HG02642 (cell line): ENCODE data around the gene CTNND1.

ENCODE experiments used
- ATAC-seq: cut with Tn5 transposase; IDR thresholded peaks from one replicate; pipeline ENCODE4 v1.9.1; 2021; ENCODE audit warnings: mild to moderate bottlenecking; ENCODE audit not compliant: unreplicated experiment, poor library complexity

Gene CTNND1

GRCh38 chr11:57762235-57762861 lies 746 bp downstream of the CTNND1 start:
- no peak for ATAC-seq

GRCh38 chr11:57763568-57763967 lies 2.0 kb downstream of the CTNND1 start:
- no peak for ATAC-seq

GRCh38 chr11:57764021-57764420 lies 2.4 kb downstream of the CTNND1 start:
- ATAC-seq = no peak

GRCh38 chr11:57764566-57764965 lies 3.0 kb downstream of the CTNND1 start:
- no peak for ATAC-seq

- no peak for ATAC-seq
These were observed 3.4 kb downstream of the CTNND1 start for GRCh38 chr11:57764972-57765371.

- ATAC-seq = no peak
These were observed 9.2 kb downstream of the CTNND1 start for GRCh38 chr11:57770793-57771192.

GRCh38 chr11:57771365-57771764 lies 9.8 kb downstream of the CTNND1 start:
- ATAC-seq = no peak

- no peak for ATAC-seq
These were observed 11.0 kb downstream of the CTNND1 start for GRCh38 chr11:57772562-57772961.

GRCh38 chr11:57773026-57773598 lies 11.5 kb downstream of the CTNND1 start:
- ATAC-seq = no peak

GRCh38 chr11:57775491-57775890 lies 13.9 kb downstream of the CTNND1 start:
- no peak for ATAC-seq

- ATAC-seq = no peak
These were observed 14.5 kb downstream of the CTNND1 start for GRCh38 chr11:57776031-57776521.

- ATAC-seq = no peak
These were observed 15.1 kb downstream of the CTNND1 start for GRCh38 chr11:57776577-57777210.

- no peak for ATAC-seq
These were observed 16.3 kb downstream of the CTNND1 start for GRCh38 chr11:57777969-57778317.

GRCh38 chr11:57778318-57779037 lies 16.9 kb downstream of the CTNND1 start:
- ATAC-seq = no peak

- ATAC-seq = no peak
These were observed 17.7 kb downstream of the CTNND1 start for GRCh38 chr11:57779276-57779675.

GRCh38 chr11:57781529-57781943 lies 19.9 kb downstream of the CTNND1 start:
- no peak for ATAC-seq

GRCh38 chr11:57785072-57785471 lies 23.5 kb downstream of the CTNND1 start:
- no peak for ATAC-seq

GRCh38 chr11:57786436-57786835 lies 24.8 kb downstream of the CTNND1 start:
- no peak for ATAC-seq

- no peak for ATAC-seq
These were observed 25.5 kb downstream of the CTNND1 start for GRCh38 chr11:57787006-57787604.

- no peak for ATAC-seq
These were observed 26.5 kb downstream of the CTNND1 start for GRCh38 chr11:57787920-57788702.
